Activated CD4-positive, alpha-beta T cell treated with anti-CD3 and anti-CD28 coated beads, Interleukin-2, Interleukin-4, amounts not matched to agents 100 ng/mL and 50 ng/mL, durations not matched to agents 16 hours and 8 hours (primary cell): ENCODE measurements around the gene HDHD3.
"Not testable (repeated sequence)": the region's sequence is repeated elsewhere in the genome, so short reads cannot be mapped to it uniquely, and the experiment has no call there.

Source experiments
- DNase-seq: peaks from one replicate; pipeline ENCODE4 v3.0.0-alpha.2; 2020; ENCODE audit warnings: low spot score

The HDHD3 gene

GRCh38 chr9:113389451-113389850 lies 12.7 kb upstream of the HDHD3 start:
- DNase-seq: no peak

GRCh38 chr9:113388833-113389232 lies 12.0 kb upstream of the HDHD3 start:
- DNase-seq: no peak

GRCh38 chr9:113387560-113388230 lies 10.9 kb upstream of the HDHD3 start:
- no peak for DNase-seq

GRCh38 chr9:113386571-113387393 lies 10.0 kb upstream of the HDHD3 start:
- DNase-seq: no peak

GRCh38 chr9:113381909-113382411 lies 5.2 kb upstream of the HDHD3 start:
- no peak for DNase-seq

- DNase-seq: not testable (repeated sequence)
Observed at GRCh38 chr9:113381441-113381840, 4.7 kb upstream of the HDHD3 start.

- DNase-seq: no peak
Observed at GRCh38 chr9:113380869-113381378, 4.1 kb upstream of the HDHD3 start.

GRCh38 chr9:113379829-113380210 lies 3.0 kb upstream of the HDHD3 start:
- not testable (repeated sequence) for DNase-seq

- DNase-seq: not testable (repeated sequence)
Observed at GRCh38 chr9:113379094-113379828, 2.5 kb upstream of the HDHD3 start.

GRCh38 chr9:113375057-113376023 lies 1.4 kb downstream of the HDHD3 start:
- DNase-seq: no peak

GRCh38 chr9:113373676-113374392 lies 3.0 kb downstream of the HDHD3 start:
- no peak for DNase-seq

- DNase-seq: no peak
Observed at GRCh38 chr9:113373256-113373655, 3.5 kb downstream of the HDHD3 start.

GRCh38 chr9:113372059-113372458 lies 4.7 kb downstream of the HDHD3 start:
- no peak for DNase-seq

- no peak for DNase-seq
Observed at GRCh38 chr9:113370806-113371325, 5.9 kb downstream of the HDHD3 start.

GRCh38 chr9:113369855-113370140 lies 7.0 kb downstream of the HDHD3 start:
- no peak for DNase-seq

GRCh38 chr9:113368982-113369854 lies 7.6 kb downstream of the HDHD3 start:
- no peak for DNase-seq

GRCh38 chr9:113368348-113368981 lies 8.3 kb downstream of the HDHD3 start:
- DNase-seq: no peak

GRCh38 chr9:113365652-113366051 lies 11.1 kb downstream of the HDHD3 start:
- DNase-seq: not testable (repeated sequence)

GRCh38 chr9:113364951-113365350 lies 11.8 kb downstream of the HDHD3 start:
- DNase-seq: no peak
